HG03354 (cell line): Measurements from ENCODE around the gene IL36B.

ENCODE experiments used
- ATAC-seq: cut with Tn5 transposase; IDR thresholded peaks from one replicate; pipeline ENCODE4 v1.9.1; 2021; ENCODE audit warnings: mild to moderate bottlenecking; ENCODE audit not compliant: unreplicated experiment, poor library complexity, severe bottlenecking

Gene IL36B

DNA sequence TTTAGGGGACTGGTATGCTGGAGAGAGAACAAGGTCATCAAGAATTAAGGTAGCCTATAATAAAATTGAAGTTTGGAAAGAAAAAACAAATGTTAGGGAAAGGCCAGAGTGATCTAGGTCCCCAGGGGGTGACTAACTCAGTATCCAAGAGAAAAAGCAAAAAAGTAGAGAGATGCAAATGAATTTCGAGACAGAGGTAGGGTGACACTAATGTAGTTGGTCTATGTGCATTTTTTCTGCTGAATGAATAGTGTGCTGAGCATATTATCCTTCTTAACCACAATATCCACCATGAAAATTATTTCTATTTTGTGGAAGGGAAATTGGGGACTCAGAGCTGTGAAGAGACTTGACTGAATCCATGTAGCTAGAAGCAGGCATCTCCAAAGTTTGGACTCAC lies 37.6 kb downstream of the IL36B start:
- no peak for ATAC-seq

DNA sequence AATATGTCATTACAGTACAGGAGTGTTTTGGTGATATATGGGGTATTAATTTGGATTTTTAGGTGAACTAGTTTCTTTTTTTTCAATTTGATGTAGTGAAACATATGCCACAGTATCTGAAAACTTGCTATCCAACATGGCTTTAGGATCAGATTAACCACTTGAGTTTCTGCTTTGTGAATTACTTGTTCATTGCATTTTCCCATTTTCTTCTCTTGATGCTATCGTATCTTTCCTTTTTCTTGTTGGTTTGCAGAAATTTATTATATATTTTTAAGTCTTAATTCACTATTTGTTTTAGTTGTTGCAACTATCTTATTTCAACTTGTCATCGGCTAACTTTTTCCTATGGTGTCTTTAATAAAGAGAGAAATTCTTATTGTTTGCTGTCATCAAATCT lies 38.6 kb downstream of the IL36B start:
- ATAC-seq, result no peak

DNA sequence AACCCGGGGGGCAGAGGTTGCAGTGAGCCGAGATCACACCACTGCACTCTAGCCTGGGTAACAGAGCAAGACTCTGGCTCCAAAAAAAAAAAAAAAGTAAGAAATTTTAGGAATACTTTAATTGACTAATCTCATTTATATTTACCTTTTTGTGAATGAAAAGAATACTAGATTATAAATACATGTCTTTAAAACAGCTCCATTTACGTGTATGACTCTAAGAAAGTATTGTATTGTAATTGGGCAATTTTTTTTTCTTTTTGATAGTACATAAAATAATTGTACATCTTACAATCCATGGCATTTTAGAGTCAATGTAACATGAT lies 39.4 kb downstream of the IL36B start:
- ATAC-seq, result no peak

DNA sequence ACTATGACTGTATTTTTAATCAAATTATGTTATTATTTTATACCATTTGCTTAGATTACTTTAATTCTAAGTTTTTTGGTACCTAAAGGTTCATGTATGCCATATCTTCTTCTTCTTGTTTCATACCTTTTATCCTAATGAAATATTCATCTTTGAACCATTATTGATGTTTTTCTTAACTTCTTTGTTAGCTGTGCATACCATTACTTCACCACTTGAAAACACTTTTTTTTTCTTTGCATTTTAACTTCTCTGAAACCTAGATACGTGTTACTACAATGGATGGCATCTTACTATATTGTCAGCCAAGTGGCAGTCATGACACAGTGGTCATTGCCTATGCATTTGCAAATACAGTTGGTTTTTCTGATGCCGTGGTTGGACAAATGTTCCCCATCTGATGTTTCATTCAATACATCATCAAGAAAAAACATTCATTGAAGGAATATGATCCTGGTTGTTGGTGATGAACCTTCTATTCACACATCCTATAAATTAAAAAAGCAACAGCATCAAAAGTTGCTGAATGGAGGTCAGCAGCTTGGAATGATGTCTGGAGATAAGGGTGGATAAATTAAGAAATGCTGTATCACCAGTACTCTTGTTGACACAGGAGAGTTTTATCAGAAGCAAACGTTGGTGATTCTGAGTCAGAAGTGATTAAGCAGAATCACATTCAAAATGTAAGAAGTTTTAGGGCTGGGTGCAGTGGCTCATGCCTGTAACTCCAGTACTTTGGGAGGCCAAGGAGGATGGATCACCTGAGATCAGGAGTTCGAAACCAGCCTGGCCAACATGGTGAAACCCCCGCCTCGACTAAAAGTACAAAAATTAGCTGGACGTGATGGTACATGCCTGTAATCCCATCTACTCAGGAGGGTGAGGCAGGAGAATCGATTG lies 40.0 kb downstream of the IL36B start:
- ATAC-seq, result no peak

DNA sequence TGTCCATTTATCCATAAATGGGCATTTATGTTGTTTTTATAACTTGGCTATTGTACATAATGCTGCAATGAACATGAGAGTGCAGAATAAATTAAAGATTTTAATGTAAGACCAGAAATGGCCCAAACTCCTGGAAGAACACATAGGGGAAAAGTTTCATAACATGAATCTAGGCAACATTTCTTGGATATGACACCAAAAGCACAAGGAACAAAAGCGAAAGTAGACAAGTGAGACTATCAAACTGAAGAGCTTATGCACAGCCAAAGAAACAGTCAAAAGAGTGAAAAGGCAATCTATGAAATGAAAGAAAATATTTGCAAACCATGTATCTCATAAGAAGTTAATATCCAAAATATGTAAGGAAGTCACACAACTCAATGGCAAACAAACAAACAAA lies 41.6 kb downstream of the IL36B start:
- ATAC-seq, result no peak

DNA sequence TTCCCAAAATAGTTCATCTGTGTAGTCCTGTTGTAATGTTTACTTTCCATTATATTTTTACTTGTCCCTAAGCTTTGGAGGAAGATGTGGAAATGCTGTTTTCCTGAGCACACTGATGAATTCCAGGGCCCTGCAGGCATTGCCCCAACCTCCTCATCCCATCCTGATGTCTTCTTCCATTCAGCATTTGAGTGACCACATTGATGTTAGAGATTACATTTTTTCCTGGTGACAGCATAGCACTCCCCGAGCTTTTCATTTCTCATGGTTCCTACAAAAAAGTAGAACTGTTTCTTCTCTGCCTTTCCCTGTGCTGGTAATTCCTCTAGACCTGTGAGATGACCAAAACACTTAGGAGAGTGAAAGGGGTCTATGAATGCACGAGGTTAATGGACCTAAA lies 42.6 kb downstream of the IL36B start:
- no peak for ATAC-seq

DNA sequence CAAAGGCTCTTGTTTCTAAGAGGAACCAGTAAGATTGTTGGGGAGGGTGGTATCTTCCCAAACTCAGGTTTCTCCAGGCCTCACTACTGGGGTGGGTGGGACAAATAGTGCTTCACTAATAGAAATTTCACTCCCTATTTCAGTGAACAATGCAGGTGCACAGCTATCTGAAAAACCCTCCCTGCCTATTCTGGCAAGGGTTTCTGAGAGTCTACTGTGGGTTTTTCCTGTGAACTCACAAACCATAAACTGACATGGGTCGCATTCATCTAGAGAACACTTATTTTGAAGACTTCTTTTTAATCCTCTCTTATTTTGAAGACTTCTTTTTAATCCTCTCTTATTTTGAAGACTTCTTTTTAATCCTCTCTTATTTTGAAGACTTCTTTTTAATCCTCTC lies 43.0 kb downstream of the IL36B start:
- no peak for ATAC-seq

DNA sequence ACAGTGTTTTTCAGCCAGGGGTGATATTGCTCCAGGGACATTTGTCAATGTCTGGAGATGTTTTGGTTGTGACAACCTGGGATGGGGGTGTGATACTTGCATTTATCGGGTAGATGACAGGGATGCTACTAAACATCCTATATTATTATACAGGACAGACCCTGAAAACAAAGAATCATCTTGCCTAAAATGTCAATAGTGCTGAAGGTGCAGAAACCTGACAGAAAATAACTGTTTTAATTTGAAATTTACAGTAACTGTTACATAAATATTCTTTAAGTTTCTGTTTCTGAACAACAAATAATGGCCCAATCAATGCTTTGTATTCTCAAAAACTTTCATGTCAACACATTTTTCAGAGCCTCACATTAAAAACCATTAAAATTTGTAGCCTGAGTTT lies 45.4 kb downstream of the IL36B start:
- ATAC-seq, result no peak

DNA sequence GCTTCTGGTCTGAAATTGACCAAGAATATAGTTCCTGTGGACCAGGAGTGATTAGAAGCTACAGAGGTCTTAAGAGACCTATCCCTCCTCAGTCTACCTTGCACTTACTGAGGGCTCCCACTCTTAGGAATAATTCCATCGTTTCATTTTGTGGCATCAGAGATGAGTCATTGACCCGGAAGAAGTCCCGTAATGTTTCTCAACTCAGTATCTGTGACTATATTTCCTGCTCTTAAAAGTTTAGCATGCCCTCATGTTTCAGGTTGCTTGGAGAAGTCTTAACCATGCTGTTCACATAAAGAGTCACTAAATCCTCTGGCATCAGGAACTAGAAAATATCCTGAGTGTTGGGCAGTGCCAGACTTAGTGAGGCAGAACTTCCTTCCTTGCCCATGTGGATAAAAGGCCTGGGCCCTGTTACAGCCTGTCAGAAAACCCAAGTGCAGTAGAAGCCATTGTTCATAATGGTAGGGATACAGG lies 47.6 kb downstream of the IL36B start, which contains the start of gene IL36A:
Gene IL36A, plus strand, starts transcription at position 430 of the 480 bp plus-strand sequence. CDS start 413 bp downstream, outside the sequence.
- ATAC-seq, result no peak

DNA sequence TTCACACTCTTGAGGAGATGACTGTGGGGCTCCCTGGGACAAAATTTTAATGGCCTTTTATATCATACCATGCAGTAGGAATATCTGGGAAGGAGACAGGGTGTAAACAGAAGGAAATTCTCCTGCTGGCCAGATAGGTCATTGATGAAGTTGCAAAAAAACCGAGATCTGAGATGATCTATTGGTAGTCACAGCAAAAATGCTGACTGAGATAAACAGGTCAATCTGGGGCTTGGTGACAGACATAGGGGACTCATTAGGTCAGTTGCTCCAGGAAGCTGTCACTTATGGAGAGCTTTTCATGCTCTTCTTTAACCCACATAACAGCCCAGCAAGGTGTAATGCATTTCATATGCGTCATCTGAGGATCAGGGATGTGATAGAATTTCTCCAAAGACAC lies 50.0 kb downstream of the IL36B start:
- no peak for ATAC-seq

DNA sequence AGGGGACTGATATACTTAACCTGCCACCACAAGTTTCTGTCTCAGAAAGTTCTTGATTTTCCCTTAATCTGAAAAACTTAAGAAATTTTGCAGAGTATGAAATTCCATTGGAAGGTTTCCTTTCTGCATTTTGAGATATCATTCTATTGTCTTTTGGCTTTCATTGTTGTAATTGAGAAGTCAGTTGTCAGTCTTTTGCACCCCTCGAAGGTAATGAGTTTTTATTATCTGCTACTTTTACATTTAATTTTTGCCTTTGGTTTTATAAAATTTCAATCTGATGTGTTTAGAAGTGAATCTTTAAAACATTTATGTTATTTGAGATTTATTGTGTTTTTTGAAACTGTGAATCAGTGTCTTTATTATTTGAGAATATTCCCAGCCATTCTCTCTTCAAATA lies 52.2 kb downstream of the IL36B start:
- ATAC-seq, result no peak

DNA sequence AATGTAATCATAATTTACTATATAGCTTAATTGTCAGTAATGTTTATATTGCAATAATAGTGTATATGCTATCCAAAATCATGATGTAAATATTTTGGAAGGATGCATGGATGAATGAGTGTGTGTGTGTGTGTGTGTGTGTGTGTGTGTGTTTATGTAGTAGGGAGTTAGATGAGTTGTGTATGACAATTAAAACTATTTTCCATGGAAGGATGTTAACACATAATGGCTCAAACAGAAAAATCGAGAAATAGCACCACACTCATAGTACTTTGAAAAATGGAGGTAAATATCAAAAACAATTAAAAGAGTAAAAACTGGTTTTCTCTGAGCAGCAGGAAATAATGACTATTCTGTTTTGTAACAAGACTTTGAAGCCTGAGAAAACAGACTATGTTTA lies 55.5 kb downstream of the IL36B start:
- ATAC-seq, result no peak

DNA sequence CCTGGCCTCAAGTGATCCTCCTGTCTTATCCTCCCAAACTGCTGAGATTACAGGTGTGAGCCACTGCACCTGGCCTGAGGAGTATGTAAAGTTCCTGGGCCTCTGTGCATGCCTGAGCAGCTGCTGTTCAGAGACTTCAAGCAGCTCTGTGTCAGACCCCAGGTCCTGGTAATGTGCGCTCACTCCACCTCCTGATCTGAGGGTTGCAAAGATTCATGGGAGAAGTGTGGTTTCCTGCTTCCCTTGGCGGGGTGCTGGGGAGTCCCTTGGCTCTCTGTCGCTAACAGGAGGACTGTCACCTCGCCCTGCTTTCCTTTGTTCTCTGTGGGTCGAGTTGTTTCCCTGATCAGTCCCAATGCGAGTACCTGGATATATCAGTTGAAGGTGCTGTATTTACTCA lies 56.0 kb downstream of the IL36B start:
- ATAC-seq, result no peak

DNA sequence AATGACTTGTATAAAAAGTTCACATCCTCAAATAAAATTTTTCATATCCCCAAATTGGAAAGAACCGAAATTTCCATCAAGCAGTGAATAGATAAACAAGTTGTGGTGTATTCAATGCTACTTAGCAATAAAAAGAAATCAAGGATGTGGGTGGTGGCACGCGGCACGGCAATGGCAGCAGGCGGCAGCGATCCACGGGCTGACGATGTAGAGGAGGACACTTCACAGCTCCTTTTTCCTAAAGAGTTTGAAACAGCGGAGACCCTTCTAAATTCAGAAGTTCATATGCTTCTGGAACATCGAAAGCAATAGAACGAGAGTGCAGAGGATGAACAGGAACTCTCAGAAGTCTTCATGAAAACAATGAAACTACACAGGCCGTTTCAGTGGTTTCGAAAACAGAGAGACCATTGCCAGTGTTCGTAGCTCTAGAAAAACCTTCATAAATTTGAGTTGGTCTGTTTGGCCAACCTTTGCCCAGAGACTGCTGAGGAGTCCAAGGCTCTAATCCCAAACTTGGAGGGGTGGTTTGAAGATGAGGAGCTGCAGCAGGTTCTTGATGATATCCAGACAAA lies 57.2 kb downstream of the IL36B start:
- no peak for ATAC-seq

DNA sequence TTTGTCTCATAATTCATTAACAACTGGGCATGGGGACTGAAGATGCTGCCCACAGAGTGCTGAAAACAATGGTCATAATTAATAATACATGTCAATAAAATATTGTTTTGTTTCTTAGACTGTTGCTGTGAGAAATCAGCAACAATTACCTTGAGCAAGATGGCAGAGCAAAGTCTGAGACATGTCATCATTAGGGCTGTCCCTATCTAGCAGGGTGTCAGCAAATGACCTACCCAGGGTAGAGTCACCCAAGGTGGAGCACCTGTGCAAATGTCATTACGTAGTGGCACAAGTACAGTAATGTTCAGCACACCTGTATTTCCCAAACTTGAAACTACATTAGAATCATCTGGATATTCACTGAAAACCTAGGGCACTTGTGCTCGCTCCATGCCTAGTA lies 58.0 kb downstream of the IL36B start:
- no peak for ATAC-seq

DNA sequence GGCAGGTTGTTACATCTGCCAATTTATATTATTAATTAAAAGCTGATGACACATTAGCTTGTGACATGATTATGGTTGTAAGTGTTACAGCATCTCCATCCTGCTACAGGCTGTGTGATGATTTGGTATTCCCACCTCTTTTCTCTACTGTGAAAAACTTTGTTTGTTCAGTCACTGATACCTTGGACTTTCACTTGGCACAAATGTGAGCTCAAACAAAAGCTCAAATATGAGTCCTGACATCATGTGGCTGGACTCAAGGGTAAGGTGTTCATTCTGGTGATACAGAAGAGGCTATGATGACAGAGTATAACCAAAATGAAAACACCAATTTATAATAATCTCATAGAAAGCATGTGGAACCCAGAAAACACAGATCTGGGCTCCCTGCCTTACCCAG lies 58.8 kb downstream of the IL36B start:
- no peak for ATAC-seq

DNA sequence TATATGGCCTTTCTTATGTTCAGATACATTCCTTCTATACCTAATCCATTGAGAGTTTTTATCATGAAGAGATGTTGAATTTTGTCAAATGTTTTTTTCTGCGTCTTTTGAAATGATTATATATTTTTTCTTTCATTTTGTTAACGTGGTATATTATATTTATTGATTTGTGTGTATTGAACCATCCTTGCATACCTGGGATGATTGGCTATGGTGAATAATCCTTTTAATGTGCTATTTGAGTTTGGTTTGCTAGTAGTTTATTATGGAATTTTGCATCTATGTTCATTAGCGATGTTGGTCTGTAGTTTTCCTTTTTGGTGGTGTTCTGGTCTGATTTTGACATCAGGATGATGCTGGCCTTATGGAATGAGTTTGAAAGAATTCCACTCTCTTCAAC lies 63.1 kb downstream of the IL36B start:
- ATAC-seq, result no peak

DNA sequence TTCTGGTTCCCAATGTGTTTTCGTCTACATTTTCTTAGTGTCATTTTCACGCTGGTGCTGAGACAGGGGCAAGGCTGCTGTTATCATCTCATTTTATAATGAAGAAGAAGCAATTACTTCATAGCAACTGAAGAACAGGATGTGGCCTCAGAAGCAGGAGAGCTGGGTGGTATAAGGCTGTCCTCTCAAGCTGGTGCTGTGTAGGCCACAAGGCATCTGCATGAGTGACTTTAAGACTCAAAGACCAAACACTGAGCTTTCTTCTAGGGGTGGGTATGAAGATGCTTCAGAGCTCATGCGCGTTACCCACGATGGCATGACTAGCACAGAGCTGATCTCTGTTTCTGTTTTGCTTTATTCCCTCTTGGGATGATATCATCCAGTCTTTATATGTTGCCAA lies 67.6 kb downstream of the IL36B start:
- no peak for ATAC-seq

DNA sequence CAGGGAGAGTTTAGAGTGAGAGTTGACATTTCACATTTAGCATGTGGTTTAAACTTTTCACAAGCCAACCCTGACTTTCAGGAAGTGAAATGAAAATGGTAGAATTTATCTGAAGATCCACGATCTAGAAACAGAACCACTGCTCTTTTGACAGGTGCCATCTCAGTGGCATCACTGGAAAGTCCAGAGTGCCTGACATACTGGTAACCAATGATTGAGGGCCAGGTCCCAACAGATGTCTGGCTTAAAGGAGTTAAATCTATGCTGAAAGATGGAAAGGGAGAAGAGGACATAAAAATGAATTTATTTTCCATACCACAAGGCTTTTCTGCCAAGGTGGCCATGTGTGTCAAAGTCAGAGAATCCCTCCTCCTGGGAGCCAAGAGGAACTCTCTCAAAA lies 72.1 kb downstream of the IL36B start:
- no peak for ATAC-seq

DNA sequence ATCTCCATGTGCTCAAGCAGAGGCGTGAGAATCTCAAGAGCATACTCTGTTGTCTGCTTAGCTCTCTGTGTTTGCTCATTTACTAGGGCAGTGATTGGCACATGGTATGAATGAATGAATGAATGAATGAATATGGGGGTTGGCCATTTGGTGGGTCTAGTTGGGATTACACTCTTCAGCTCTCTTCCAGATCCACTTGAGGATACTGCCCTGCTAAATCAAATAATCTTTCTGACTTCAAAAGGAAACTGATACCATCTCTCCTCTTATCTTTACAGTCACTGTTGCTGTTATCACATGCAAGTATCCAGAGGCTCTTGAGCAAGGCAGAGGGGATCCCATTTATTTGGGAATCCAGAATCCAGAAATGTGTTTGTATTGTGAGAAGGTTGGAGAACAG lies 72.9 kb downstream of the IL36B start:
- ATAC-seq, result no peak

DNA sequence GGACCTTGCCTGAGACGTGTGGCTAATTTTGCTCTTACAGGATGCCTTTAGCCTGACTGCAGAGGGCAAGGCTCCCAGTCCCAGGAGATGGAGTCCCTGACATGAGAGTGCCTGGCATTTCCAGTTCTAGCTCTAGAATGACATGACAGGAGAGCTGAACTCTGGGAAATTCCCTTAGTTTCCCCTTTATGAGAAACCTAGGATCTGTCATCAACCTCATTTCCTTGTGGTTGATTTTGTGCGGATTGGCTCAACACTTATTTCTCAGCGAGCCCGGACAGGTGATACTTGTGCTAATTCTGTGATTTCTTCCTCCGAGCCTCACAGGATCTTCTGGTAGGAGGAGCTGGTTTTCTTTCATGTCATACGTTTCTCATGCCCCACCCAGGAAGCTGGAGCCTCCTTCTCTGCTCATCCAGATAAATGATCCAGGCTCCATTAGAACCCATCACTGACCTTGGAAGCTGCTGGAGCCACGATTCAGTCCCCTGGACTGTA lies 75.1 kb downstream of the IL36B start, which contains the start of gene IL36G:
Gene IL36G, plus strand, starts transcription at position 448 of the 498 bp plus-strand sequence. CDS start 633 bp downstream, outside the sequence.
- ATAC-seq, result no peak
